Hematopoietic multipotent progenitor cell (in vitro differentiated cells): ENCODE results near the gene BAZ2A. TPM values are rescaled to one million over a fixed set of nuclear protein-coding genes. Genes with fewer than 3 reads are reported as not detected.
"Not testable (repeated sequence)": the region's sequence is repeated elsewhere in the genome, so short reads cannot be mapped to it uniquely, and the experiment has no call there.

Experiments used
- DNase-seq, 3 donors: peaks; one replicate each; pipeline ENCODE4 v3.0.0-alpha.2; 2011 to 2015; ENCODE audit warnings: low read depth in 2 of 3, low spot score in 2 of 3
- total RNA-seq: library from RNA; depleted of rRNA; stranded (reverse); fragments of >200 nt; gene quantifications from one replicate; pipeline ENCODE4 v1.2.3, GENCODE V29; 2012

Gene BAZ2A
- total RNA-seq, 1 donor, result 92.1 TPM

- DNase-seq, result no peak
Observed at GRCh38 chr12:56599797-56600196, 30.3 kb downstream of the BAZ2A start.

- DNase-seq, result no peak
Observed at GRCh38 chr12:56599041-56599440, 31.1 kb downstream of the BAZ2A start.

GRCh38 chr12:56596815-56597214 lies 33.3 kb downstream of the BAZ2A start:
- DNase-seq, result no peak

- DNase-seq, result peak; percentile 31 to 79 (median 58)
Observed at GRCh38 chr12:56593909-56594621, 36.1 kb downstream of the BAZ2A start.

- no peak for DNase-seq
Observed at GRCh38 chr12:56591961-56592360, 38.2 kb downstream of the BAZ2A start.

- DNase-seq, result no peak
Observed at GRCh38 chr12:56591126-56591525, 39.0 kb downstream of the BAZ2A start.

- peak in 1 of 3 donors; percentile 58 for DNase-seq
Observed at GRCh38 chr12:56590237-56590830, 39.8 kb downstream of the BAZ2A start.

- no peak for DNase-seq
Observed at GRCh38 chr12:56589783-56590182, 40.3 kb downstream of the BAZ2A start.

GRCh38 chr12:56585098-56585497 lies 45.0 kb downstream of the BAZ2A start:
- no peak for DNase-seq

- peak in 2 of 3 donors; percentile 76 to 87 for DNase-seq
Observed at GRCh38 chr12:56581418-56582145, 48.5 kb downstream of the BAZ2A start.

GRCh38 chr12:56578983-56579546 lies 51.1 kb downstream of the BAZ2A start:
- no peak for DNase-seq

GRCh38 chr12:56577248-56577647 lies 52.9 kb downstream of the BAZ2A start:
- DNase-seq, result not testable (repeated sequence)

GRCh38 chr12:56574210-56574609 lies 55.9 kb downstream of the BAZ2A start:
- peak in 1 of 3 donors; percentile 78 for DNase-seq

- no peak for DNase-seq
Observed at GRCh38 chr12:56572288-56572687, 57.8 kb downstream of the BAZ2A start.

GRCh38 chr12:56571121-56571520 lies 59.0 kb downstream of the BAZ2A start:
- DNase-seq, result no peak

- DNase-seq, result no peak
Observed at GRCh38 chr12:56568146-56568545, 62.0 kb downstream of the BAZ2A start.

- peak in 2 of 3 donors; percentile 42 to 66 for DNase-seq
Observed at GRCh38 chr12:56565510-56566101, 64.5 kb downstream of the BAZ2A start.

- no peak for DNase-seq
Observed at GRCh38 chr12:56551070-56551469, 79.1 kb downstream of the BAZ2A start.

GRCh38 chr12:56546680-56547079 lies 83.4 kb downstream of the BAZ2A start:
- no peak for DNase-seq
